ENCODE results near the gene ENTR1. TPM values are rescaled to one million over a fixed set of nuclear protein-coding genes. Genes with fewer than 3 reads are reported as not detected.

Gene ENTR1
- total RNA-seq, 1 experiment from 2014 or later: 58.2 TPM

DNA sequence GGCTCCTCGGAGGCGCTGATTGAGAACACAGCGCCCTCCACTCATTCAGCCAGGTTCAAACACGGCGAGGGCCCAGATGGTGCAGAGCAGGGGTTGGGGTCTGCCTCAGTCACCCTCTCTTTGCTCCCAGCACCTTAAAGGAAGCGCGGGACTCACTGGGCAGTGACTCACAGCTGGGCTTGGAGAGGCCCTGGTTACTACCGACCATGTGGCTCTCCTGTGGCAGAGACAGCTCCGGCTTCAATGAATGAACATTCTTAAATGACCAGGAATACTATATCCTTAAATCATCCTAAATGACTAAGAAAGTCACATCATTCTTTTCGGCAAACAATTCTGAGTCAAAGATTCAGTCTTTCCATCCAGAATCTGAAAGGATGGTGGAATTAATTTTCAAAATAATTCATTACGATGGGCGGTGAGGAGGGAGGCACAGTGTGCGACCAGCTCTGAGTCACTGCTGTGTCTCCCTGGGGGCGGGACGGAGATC, 30.8 kb upstream of the ENTR1 start:
- no peak for DNase-seq (ENCODE audit: low read depth)

DNA sequence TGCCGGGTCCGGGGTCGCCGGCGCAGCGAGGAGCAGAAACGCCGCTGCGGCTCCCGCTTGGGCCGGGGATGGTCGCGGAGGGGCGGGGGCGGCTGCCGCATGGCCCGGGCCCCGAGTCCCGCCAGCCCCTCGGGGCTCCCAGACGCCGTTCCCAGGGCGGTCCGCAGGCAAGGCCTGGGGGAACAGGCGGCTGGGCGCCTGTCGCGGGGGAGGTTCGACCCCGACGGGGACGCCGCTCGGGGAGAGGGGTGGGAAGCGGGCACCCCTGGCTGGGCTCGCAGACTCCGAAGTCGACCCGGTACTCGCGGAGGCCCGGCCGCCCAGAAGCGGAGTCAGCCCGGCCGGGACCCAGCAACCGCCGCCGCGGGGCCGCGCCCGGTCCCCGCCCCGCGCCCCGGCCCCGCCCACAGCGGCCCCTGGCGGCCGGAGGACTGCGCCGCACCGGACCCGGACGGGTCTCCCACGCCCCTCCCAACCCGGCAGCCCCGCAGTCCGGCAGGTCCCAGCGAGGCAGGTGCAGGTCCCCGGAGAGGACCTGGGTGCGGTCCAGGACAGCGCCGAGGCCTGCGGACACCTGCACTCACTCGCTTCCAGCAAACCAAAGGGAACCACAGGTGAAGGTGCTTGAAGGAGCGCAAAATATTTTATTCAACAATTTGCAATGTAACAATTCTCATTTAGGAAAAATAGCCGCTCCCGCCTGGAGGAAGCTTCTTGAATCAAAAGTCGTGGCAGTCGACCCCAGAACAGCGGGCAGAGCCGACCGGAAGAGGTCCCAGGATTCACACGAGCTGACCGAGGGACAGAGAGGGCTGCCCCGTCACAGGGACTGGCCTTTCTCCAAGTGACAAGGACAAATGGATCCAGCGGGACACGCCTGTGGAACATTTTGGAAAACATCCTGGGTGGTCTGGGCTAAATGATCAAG, 29.3 kb upstream of the ENTR1 start, which contains the start of gene INPP5E:
TSS of gene INPP5E (minus strand) at position 365 of the 928 bp plus-strand sequence. CDS start 426 bp downstream, outside the sequence.
- in situ Hi-C loops (cut with HindIII; ENCODE audit: low pct_unique_long_range_greater_than_20kb, low sequenced_read_pairs): no loop called here
- peak; percentile 51 for DNase-seq (ENCODE audit: low read depth)

More for the DNA sequence above, 30.8 kb upstream of the ENTR1 start:
- in situ Hi-C loops (cut with HindIII; ENCODE audit: low pct_unique_long_range_greater_than_20kb, low sequenced_read_pairs): no loop called here

DNA sequence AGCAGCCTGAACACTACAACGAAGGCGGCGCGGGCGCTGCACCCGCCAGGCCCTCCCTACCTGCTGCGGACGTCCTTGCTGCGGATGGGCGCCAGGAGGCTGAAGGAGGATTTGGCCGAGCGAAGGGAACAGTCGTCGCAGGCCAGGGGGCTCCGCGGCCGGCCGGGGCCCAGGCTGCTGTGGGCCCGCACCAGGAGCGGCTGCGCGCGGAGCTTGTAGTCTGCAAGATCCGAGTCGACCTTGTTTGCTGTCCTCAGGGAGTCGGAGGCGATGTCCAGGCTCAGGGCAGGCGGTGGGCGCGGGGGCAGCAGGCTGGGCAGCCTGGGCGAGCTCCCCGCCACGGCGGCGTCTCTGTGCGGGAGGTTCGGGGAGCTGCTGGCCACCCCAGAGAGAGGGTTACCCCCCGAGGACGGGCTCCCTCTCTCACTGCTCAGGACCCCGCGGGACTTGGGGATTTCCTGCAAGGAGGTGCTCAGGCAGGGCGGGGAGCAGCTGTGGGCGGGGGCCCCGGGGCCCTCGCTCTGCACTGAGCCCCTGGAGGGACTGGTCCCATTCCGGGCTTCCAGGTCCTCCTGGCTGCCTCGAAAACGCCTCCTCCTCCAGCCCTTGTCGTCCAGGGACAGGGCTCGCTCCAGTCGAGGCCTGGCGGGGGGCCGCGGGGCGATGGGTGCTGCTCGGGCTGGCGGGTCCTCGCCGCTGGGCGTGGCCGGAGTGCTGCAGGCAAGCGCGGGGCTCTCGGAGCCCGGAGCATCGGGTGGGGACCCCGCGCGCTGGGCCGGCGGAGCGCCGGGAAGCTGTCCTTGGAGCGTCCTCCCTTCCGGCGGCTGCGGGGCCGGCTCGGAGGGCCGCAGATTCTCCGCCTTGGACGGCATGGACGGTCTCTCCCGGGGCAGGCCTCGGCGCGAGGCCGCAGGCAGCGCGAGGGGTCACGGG, 28.4 kb upstream of the ENTR1 start:
- in situ Hi-C loops (cut with HindIII; ENCODE audit: low pct_unique_long_range_greater_than_20kb, low sequenced_read_pairs): no loop called here
- DNase-seq (ENCODE audit: low read depth): peak; percentile 3

DNA sequence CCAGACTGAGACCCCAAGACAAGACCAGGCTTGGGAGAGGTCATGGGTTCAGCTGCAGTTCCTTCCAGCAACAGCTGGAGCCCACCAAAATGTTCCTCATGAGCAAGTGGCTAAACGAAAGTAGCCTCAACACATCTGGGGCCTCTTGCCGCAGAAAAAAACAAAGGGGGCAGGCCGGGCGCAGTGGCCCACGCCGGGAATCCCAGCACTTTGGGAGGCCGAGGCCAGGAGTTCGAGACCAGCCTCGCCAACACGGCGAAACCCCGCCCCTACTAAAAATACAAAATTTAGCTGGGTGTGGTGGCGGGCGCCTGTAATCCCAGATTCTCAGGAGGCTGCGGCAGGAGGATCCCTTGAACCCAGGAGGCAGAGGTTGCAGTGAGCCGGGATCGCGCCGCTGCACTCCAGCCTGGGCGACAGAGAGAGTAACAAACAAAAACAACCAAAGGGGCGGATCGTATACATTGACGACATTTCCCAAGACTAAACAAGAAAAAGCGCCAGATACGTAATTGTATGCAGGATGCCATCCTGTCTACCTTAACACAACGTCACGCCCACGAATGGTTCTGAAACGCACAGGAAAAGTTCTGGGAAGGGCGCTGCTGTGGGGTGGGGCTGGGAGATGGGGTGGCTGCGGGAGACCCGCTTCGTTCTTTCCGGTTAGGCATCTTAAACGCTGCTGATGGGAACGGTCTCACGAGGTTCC, 27.6 kb upstream of the ENTR1 start:
- DNase-seq (ENCODE audit: low read depth): no peak
- in situ Hi-C loops (cut with HindIII; ENCODE audit: low pct_unique_long_range_greater_than_20kb, low sequenced_read_pairs): no loop called here

DNA sequence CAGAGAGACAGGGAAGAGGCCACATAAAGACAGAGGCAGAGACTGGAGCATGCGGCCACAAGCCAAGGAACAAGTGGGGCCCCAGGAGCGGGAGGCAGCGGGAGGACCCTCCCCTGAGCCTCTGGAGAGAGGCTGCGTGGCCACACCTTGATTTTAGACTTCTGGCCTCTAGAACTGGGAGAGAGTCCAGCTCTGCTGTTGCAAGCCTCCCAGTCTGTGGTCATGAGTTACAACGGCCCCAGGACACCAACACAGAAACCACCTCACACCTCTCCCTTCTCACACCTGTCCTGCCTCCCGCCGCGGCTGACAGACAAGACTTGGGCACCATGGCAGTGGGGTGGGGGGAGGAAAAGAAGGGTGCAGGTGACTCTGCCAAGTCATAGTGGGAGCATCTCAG, 27.0 kb upstream of the ENTR1 start:
- in situ Hi-C loops (cut with HindIII; ENCODE audit: low pct_unique_long_range_greater_than_20kb, low sequenced_read_pairs): no loop called here
- no peak for DNase-seq (ENCODE audit: low read depth)

DNA sequence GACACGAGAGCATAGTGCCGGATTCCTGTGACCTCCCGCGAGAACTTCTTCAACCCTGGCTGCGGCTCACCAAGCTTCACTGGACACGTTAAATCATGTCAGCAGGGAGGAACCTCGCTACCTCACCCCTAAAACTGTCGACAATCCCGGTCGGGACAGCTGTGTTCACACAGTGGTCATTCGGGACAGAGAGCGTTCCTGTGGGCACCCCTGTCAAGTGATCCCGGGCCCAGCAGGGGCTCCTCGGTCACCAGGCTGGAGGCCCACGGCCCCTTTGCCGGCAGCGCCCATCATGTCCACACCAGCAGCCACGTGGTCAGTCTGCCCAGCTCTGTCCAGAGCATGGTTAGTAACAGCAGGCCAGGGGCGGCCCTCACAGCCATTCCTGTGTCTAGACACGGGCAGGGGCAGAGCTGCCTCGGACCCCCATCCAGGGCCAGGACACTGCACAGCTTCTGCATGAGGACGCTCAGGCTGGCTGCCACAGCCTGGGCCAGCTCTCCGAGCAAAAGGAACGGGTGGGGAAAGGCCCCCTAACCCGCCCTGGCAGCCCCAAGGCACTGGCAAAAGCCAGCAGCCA, 25.7 kb upstream of the ENTR1 start:
- DNase-seq (ENCODE audit: low read depth): no peak
- in situ Hi-C loops (cut with HindIII; ENCODE audit: low pct_unique_long_range_greater_than_20kb, low sequenced_read_pairs): no loop called here

DNA sequence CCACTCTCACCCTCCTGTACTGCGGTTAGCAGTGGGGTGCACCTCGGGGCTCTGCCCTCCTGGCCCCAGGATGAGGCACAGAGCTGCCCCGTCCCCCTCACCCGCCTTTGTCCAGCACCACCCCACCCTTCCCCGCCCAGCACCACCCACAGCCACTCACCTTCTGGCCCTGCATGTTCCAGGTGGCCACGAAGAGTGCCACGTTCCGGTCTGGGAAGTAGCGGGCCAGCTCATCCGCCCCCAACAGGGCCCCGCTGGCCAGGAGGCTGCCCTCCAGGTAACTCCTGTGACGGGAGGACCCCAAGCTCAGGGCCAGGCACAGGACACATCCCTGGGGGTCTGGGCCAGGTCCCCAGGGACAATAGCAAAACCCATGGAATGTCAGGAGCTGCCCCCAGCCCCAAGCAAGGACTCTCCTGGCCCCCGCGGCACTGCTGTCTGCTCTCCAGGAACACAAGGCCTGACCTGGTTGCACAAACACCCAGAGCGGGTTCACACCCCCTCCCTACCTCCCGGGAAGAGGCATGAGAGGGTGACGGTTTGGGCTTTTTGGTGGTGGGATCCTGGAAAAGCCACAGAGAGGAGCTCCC, 24.3 kb upstream of the ENTR1 start:
- in situ Hi-C loops (cut with HindIII; ENCODE audit: low pct_unique_long_range_greater_than_20kb, low sequenced_read_pairs): no loop called here
- DNase-seq (ENCODE audit: low read depth): no peak

DNA sequence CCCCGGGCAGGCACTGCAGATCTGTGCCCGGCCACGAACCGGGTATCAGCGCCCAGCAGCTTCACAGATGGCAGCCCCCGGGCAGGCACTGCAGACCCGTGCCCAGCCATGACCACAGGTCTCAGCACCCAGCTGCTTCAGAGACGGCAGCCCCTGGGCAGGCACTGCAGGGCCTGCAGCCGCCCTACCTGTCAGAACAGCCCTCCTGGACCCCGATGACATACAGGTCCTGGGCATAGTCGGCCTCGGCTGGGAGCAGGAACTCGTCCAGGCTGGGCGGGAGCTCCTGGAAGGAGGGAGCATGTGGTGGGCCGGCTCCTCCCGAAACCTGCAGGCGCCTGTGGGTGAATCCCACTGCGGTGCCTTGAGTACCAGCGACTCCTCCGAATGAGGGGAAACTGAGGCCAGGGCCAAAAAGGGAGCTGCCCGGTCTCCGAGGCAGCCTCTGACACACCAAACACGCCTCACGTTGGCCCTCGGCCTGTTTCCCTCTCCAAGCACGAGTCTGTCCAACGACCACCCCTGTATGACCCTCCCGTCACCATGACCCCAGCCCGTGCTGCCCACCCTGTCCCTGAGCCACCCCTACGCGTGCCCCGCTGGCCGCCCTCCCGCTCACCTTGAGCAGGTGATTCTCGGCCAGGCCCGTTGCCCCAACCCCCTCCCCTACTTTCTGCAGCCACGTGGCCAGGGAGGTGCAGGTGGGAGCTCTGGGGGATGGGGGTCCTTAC, 23.6 kb upstream of the ENTR1 start:
- in situ Hi-C loops (cut with HindIII; ENCODE audit: low pct_unique_long_range_greater_than_20kb, low sequenced_read_pairs): no loop called here

DNA sequence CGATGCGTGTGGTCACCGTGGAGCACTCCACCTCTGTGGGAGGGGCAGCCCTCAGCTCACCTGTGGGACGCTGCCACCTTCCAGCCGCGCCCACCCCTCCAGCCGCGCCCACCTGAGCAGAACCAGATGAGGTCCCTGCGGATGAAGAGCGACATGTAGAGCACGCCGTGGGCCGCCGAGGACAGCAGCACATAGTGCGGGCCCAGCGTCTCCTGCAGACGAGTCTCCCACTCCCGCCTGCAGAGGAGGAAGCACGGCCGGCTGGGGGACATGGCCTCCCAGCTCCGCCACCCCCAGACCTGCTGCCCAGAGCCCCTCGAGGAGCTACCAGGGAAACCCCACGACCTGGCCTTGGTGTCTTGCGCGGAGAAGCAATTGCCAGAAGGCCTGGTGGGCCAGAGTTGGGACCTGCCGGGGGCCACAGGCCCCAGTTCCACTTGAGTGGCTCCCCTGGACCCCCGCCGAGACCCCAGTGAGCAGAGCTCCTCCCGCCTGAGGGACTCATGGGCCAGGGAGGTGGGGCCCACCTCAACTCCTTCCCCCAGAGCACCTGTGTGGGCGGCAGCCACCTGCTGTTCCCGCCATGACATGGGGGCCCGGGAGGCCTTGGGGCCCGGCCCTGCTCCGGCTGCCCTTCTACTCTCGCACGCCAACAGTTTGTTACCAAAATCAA, 22.8 kb upstream of the ENTR1 start:
- DNase-seq (ENCODE audit: low read depth): no peak
- in situ Hi-C loops (cut with HindIII; ENCODE audit: low pct_unique_long_range_greater_than_20kb, low sequenced_read_pairs): no loop called here

More for the DNA sequence above, 23.6 kb upstream of the ENTR1 start:
- no peak for DNase-seq (ENCODE audit: low read depth)

DNA sequence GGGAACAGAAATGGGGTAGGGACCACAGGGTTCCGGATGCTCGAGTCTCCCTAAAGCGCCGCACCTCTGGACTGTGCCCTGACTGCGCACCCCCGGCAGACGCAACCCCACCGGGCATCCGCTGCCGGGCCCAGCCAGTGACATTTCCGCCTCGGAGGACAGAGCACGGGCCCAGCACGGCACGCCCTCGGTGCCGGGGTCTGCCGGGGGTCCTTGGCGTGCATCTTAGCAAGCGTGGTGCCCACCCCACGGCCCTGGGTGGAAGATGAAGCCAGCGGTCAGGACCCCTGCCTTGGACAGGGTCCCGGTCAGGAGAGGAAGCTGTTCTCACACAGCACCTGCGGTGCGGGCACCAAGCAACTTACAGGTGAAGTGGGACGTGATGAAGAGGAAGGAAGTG, 22.2 kb upstream of the ENTR1 start:
- DNase-seq (ENCODE audit: low read depth): no peak
- in situ Hi-C loops (cut with HindIII; ENCODE audit: low pct_unique_long_range_greater_than_20kb, low sequenced_read_pairs): no loop called here

DNA sequence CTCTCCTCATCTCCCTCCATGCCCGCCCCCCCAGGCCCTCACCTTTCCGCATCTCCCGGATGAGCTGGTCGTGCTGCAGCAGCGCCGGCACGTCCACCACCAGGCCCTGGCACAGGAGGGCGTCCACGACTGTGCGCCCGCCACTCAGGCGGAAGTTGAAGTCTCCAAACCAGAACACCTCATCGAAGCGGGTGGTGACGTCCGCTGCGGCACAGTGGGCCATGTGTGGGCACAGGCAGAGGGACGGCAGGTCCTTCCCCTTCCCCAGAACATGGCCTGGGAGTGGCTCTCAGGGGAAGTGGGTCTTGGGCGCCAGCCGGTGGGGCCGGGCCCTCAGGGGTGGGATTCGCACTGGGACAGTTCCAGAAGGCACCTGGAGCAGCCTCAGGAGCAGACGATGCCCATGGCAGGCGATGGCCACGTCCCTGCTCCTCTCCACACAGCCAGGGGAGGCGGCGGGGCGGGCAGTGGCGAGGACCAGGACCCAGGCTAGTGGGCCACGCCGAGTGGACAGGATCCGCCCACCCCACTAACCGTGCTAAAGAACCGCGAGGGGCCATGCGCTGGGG, 21.5 kb upstream of the ENTR1 start:
- in situ Hi-C loops (cut with HindIII; ENCODE audit: low pct_unique_long_range_greater_than_20kb, low sequenced_read_pairs): no loop called here

DNA sequence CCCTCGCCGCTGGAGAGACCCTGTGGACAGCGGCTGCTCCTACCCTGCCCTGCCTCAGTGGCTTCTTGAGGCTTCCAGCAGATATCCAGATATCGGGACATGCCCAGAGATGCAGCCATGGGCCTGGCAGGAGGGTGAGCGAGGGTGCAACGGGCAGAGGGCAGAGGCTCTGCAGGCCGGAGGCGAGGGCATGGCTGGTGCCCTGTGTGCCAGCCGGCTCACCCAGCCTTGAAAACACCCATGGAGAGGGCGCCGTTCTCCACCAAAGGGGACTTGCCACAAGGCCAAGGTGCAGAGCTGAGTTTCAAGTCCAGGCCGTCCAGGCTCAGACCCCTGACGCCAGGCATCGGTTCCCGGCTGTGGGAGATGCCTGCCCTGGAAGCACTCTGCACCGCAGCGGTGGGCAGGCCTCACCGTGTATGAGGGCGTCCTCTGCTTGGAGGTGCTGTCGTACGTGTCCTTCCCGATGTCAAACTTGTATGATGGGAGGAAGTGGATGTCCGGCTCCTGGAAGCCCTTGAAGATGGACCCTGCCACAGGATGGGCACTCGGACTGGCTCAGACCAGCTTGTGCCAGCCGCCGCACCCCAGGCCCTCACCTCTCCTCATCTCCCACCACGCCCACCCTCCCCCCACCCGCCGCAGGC, 20.3 kb upstream of the ENTR1 start:
- DNase-seq (ENCODE audit: low read depth): no peak
- in situ Hi-C loops (cut with HindIII; ENCODE audit: low pct_unique_long_range_greater_than_20kb, low sequenced_read_pairs): no loop called here

More for the DNA sequence above, 21.5 kb upstream of the ENTR1 start:
- no peak for DNase-seq (ENCODE audit: low read depth)

DNA sequence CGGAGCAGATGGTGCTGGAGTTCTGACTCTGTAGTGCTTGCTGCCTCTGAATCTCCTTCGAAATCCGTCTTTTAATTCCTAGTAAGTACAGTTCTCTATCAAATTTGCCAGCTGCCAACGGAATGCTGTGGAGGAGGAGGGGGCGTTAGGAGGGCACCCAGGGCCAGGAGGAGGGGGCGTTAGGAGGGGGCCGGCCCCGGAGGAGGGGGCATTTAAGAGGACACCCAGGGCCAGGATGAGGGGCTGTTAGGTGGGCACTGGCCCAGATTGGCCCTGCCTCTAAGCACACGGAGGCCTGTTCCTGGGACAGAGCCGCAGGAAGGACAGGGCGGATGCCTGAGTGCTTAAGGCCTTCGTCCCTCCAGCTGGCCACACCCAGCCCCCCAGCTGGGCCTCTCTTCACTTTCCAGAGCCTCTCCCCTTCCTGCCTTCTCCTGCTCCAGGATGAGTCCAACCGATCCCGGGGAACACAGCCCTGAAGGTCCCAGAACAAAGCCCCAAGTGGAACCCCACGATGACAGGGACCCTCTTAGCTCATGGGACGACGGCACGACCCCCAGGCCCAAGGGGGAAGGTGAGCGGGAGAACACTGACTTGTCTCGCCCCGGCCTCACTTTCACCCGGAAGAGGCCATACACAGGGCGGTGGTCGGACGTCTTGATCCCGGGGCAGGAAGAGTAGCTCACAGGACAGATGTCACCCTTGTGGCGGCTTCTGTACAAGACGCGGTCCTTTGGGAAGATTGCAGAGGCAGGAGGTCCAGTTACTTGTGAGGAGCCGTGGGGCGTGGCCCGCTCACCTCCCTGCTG, 19.5 kb upstream of the ENTR1 start:
- DNase-seq (ENCODE audit: low read depth): no peak
- in situ Hi-C loops (cut with HindIII; ENCODE audit: low pct_unique_long_range_greater_than_20kb, low sequenced_read_pairs): no loop called here

DNA sequence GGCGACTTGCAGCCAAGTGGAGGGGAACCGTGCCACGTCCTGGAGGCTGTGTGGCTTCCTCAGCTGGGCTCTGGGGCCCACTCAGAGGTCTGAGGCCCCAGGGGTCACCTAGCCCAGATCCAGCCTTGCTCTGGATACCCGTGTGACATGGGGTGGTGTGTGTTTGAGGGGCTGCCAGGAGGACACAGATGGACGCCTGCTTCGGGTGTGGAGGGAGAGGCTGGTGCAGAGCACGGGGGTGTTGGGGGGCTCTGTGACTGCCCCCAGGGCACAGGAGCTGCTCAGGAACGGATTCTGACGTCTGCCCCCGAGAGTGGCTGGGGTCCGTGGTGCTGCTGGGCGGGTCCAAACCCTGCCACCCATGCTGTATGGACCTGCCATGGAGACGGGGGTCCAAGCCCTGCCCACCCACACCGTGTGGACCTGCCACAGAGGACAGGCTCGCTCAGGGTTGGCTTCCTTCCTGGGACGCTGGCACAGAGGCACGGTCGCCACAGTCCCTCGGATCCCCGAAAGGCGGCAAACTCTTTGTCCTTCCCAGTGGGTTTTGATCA, 18.7 kb upstream of the ENTR1 start:
- DNase-seq (ENCODE audit: low read depth): no peak
- in situ Hi-C loops (cut with HindIII; ENCODE audit: low pct_unique_long_range_greater_than_20kb, low sequenced_read_pairs): no loop called here

DNA sequence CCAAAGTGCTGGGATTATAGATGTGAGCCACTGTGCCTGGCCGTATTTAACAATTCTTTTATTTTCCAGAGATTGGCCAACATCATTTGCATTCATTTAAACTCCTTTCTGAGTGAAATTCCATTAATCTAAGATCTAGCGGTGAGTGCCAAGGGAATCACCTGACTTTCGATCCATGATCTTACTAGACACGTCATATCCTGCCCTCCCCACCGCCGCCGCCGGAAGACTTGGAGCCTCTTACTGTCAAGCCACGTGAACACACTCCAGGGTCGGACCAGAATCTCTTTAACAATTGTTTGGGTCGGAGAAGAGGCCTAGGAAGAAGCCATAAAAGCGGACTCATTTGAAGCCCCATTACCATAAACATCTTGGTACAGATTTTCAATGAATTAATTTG, 16.4 kb upstream of the ENTR1 start:
- no peak for DNase-seq (ENCODE audit: low read depth)
- in situ Hi-C loops (cut with HindIII; ENCODE audit: low pct_unique_long_range_greater_than_20kb, low sequenced_read_pairs): no loop called here
